ENCODE measurements around the gene NDUFC1. TPM values are rescaled to one million over a fixed set of nuclear protein-coding genes. Genes with fewer than 3 reads are reported as not detected.
"Not testable (repeated sequence)": the region's sequence is repeated elsewhere in the genome, so short reads cannot be mapped to it uniquely, and the experiment has no call there.

The NDUFC1 gene
- total and polyA plus RNA-seq, 2 donors (not counting 1 experiment from before 2014, with no cell fraction given) = 16.9 to 19.1 TPM

- no peaks in the 10 kb centered on the region for H3K27me3 Mint-ChIP-seq
- Histone ChIP-seq H4K20me1 (ENCODE audit: control insufficient read depth, insufficient read depth, low read length, poor library complexity, severe bottlenecking) (peaks cover 50% of the 10 kb centered on the region), H3K4me2 (replicated peaks; ENCODE audit: low read depth, low read length, poor library complexity, severe bottlenecking) (no peak overlapping the region), H3K36me3 (replicated peaks in 1 of 2; ENCODE audit: control extremely low read depth in 1 of 2, control insufficient read depth in 1 of 2, extremely low read depth in 1 of 2, insufficient read depth in 2 of 2, low read length in 1 of 2) (peaks cover 4 to 26% of the 10 kb centered on the region in 2 experiments), H3K27ac (ENCODE audit: low read length in 2 of 2) (peak overlapping the region in 1 of 2 donors; percentile 2), H2AFZ (ENCODE audit: insufficient read depth, low read depth, low read length, poor library complexity, severe bottlenecking) (no peak overlapping the region), H3K9ac (ENCODE audit: low read length) (no peak overlapping the region), H3K9me3 (ENCODE audit: control extremely low read depth in 1 of 3, control insufficient read depth in 2 of 3, insufficient read depth in 1 of 3, low read length in 2 of 3) (peaks cover 0 to 11% (median 0%) of the 10 kb centered on the region in 3 donors), H3K79me2 (ENCODE audit: control insufficient read depth, insufficient read depth, low read length) (peaks cover 99% of the 10 kb centered on the region), H3K4me1 (ENCODE audit: control insufficient read depth in 2 of 2, insufficient read depth in 2 of 2, low read length in 2 of 2) (peaks cover 9 to 11% of the 10 kb centered on the region in 2 donors), H3K4me3 (ENCODE audit: control extremely low read depth in 1 of 5, extremely low read depth in 1 of 5, insufficient read depth in 1 of 5, low read depth in 2 of 5, low read length in 4 of 5) (no peak overlapping the region), H3K27me3 (replicated peaks in 1 of 4; ENCODE audit: control extremely low read depth in 1 of 4, control insufficient read depth in 3 of 4, insufficient read depth in 4 of 4, low read length in 3 of 4) (no peaks in the 10 kb centered on the region)
- no peak overlapping the region for H3K4me3 Mint-ChIP-seq
- WGBS (ENCODE audit: insufficient coverage) = 83% methylated on average over 1 of the region's 4 CpGs
- DNase-seq (no peak), ATAC-seq (ENCODE audit: low read depth) (no peak)
- CTCF ChIA-PET = interaction anchor here (0.7 to 1.2 kb wide), 2 partner anchors 13 to 34 kb away, joined by 4 to 9 read pairs; no protein-coding TSS in a partner anchor
- POLR2A ChIA-PET = no interaction called here
- H3K27ac Mint-ChIP-seq = no peak overlapping the region
- no peaks in the 10 kb centered on the region for H3K9me3 Mint-ChIP-seq (ENCODE audit: insufficient read depth)
- peaks cover 35% of the 10 kb centered on the region for H3K4me1 Mint-ChIP-seq
- TF ChIP-seq CTCF (IDR thresholded peaks at IDR 0.05) = no peak
- no peak for TF ChIP-seq EZH2 (IDR thresholded peaks at IDR 0.05; ENCODE audit: borderline replicate concordance, insufficient read depth, low read depth, low read length, poor library complexity, severe bottlenecking)
- intact Hi-C loops (cut with micrococcal nuclease) = no loop called here
These were observed 27.5 kb upstream of the NDUFC1 start for GRCh38 chr4:139329665-139330200.

- Histone ChIP-seq H3K4me1 (ENCODE audit: control insufficient read depth in 2 of 2, insufficient read depth in 2 of 2, low read length in 2 of 2) (peaks cover 5 to 10% of the 10 kb centered on the region in 2 donors), H3K9ac (ENCODE audit: low read length) (no peak overlapping the region), H3K79me2 (ENCODE audit: control insufficient read depth, insufficient read depth, low read length) (peaks cover 99% of the 10 kb centered on the region), H3K36me3 (replicated peaks in 1 of 2; ENCODE audit: control extremely low read depth in 1 of 2, control insufficient read depth in 1 of 2, extremely low read depth in 1 of 2, insufficient read depth in 2 of 2, low read length in 1 of 2) (peaks cover 4 to 10% of the 10 kb centered on the region in 2 experiments), H4K20me1 (ENCODE audit: control insufficient read depth, insufficient read depth, low read length, poor library complexity, severe bottlenecking) (peaks cover 59% of the 10 kb centered on the region), H2AFZ (ENCODE audit: insufficient read depth, low read depth, low read length, poor library complexity, severe bottlenecking) (no peak overlapping the region), H3K4me3 (ENCODE audit: control extremely low read depth in 1 of 5, extremely low read depth in 1 of 5, insufficient read depth in 1 of 5, low read depth in 2 of 5, low read length in 4 of 5) (no peak overlapping the region), H3K27me3 (replicated peaks in 1 of 4; ENCODE audit: control extremely low read depth in 1 of 4, control insufficient read depth in 3 of 4, insufficient read depth in 4 of 4, low read length in 3 of 4) (no peaks in the 10 kb centered on the region), H3K4me2 (replicated peaks; ENCODE audit: low read depth, low read length, poor library complexity, severe bottlenecking) (no peak overlapping the region), H3K9me3 (ENCODE audit: control extremely low read depth in 1 of 3, control insufficient read depth in 2 of 3, insufficient read depth in 1 of 3, low read length in 2 of 3) (peaks cover 0 to 11% (median 0%) of the 10 kb centered on the region in 3 donors), H3K27ac (ENCODE audit: low read length in 2 of 2) (no peak overlapping the region)
- intact Hi-C loops (cut with micrococcal nuclease) = no loop called here
- Mint-ChIP-seq H3K27ac (no peak overlapping the region), H3K4me3 (no peak overlapping the region), H3K9me3 (ENCODE audit: insufficient read depth) (no peaks in the 10 kb centered on the region), H3K4me1 (peaks cover 48% of the 10 kb centered on the region), H3K27me3 (no peaks in the 10 kb centered on the region)
- WGBS (ENCODE audit: insufficient coverage) = 95% methylated on average over 3 of the region's 6 CpGs
- ChIA-PET CTCF (interaction anchor here (1.3 kb wide), 1 partner anchor 29 kb away, joined by 4 read pairs; no protein-coding TSS in a partner anchor), POLR2A (no interaction called here)
- ATAC-seq (ENCODE audit: low read depth) (no peak), DNase-seq (no peak)
- TF ChIP-seq CTCF (IDR thresholded peaks at IDR 0.05) (no peak), EZH2 (IDR thresholded peaks at IDR 0.05; ENCODE audit: borderline replicate concordance, insufficient read depth, low read depth, low read length, poor library complexity, severe bottlenecking) (no peak)
These were observed 22.3 kb upstream of the NDUFC1 start for GRCh38 chr4:139324620-139325019.

GRCh38 chr4:139322541-139322940 is 20.3 kb upstream of the NDUFC1 start:
- peaks cover 0 to 13% (median 0%) of the 10 kb centered on the region in 3 donors for H3K9me3 ChIP-seq (ENCODE audit: control extremely low read depth in 1 of 3, control insufficient read depth in 2 of 3, insufficient read depth in 1 of 3, low read length in 2 of 3)
- H2AFZ ChIP-seq (ENCODE audit: insufficient read depth, low read depth, low read length, poor library complexity, severe bottlenecking); intact Hi-C loops (cut with micrococcal nuclease); CTCF ChIA-PET; DNase-seq; H3K9ac ChIP-seq (ENCODE audit: low read length); H3K4me2 ChIP-seq (replicated peaks; ENCODE audit: low read depth, low read length, poor library complexity, severe bottlenecking); H3K4me3 ChIP-seq (ENCODE audit: control extremely low read depth in 1 of 5, extremely low read depth in 1 of 5, insufficient read depth in 1 of 5, low read depth in 2 of 5, low read length in 4 of 5); POLR2A ChIA-PET; H3K27ac ChIP-seq (ENCODE audit: low read length in 2 of 2); ATAC-seq (ENCODE audit: low read depth); H3K4me3 Mint-ChIP-seq; H3K27ac Mint-ChIP-seq; H3K9me3 Mint-ChIP-seq (ENCODE audit: insufficient read depth); H3K36me3 ChIP-seq (replicated peaks in 1 of 2; ENCODE audit: control extremely low read depth in 1 of 2, control insufficient read depth in 1 of 2, extremely low read depth in 1 of 2, insufficient read depth in 2 of 2, low read length in 1 of 2); H3K27me3 ChIP-seq (replicated peaks in 1 of 4; ENCODE audit: control extremely low read depth in 1 of 4, control insufficient read depth in 3 of 4, insufficient read depth in 4 of 4, low read length in 3 of 4); H3K27me3 Mint-ChIP-seq: not testable (repeated sequence)
- peaks cover 4 to 13% of the 10 kb centered on the region in 2 donors for H3K4me1 ChIP-seq (ENCODE audit: control insufficient read depth in 2 of 2, insufficient read depth in 2 of 2, low read length in 2 of 2)
- H3K4me1 Mint-ChIP-seq = peaks cover 50% of the 10 kb centered on the region
- H4K20me1 ChIP-seq (ENCODE audit: control insufficient read depth, insufficient read depth, low read length, poor library complexity, severe bottlenecking) = peaks cover 58% of the 10 kb centered on the region
- 94% methylated on average over 2 of the region's 6 CpGs for WGBS (ENCODE audit: insufficient coverage)
- H3K79me2 ChIP-seq (ENCODE audit: control insufficient read depth, insufficient read depth, low read length) = peaks cover 99% of the 10 kb centered on the region
